Fibroblast of villous mesenchyme (primary cell): ENCODE measurements around the gene AIG1. TPM values are rescaled to one million over a fixed set of nuclear protein-coding genes. Genes with fewer than 3 reads are reported as not detected.

ENCODE experiments used
- DNase-seq: peaks from one replicate; pipeline ENCODE4 v3.0.0-alpha.2; 2010; ENCODE audit warnings: low read depth
- H3K4me3 ChIP-seq: 2 replicates; pipeline ENCODE4 v1.5.1; 2011; ENCODE audit warnings: low read depth, mild to moderate bottlenecking, low read length
- CTCF ChIP-seq: IDR thresholded peaks from 2 replicates; pipeline ENCODE4 v1.5.1; 2012; ENCODE audit warnings: low read depth, mild to moderate bottlenecking, low read length; ENCODE audit not compliant: insufficient read depth
- total RNA-seq: library from RNA; depleted of rRNA; stranded (reverse); fragments of >200 nt; gene quantifications from 2 replicates; pipeline ENCODE4 v1.2.3, GENCODE V29; 2012

The AIG1 gene
- total RNA-seq, 1 donor = 44.9 TPM

- no peak for TF ChIP-seq CTCF
Measured at GRCh38 chr6:143127941-143128680, 67.4 kb downstream of the AIG1 start.

GRCh38 chr6:143128681-143129015 lies 68.0 kb downstream of the AIG1 start:
- H3K4me3 ChIP-seq = no peak overlapping the region
- DNase-seq = no peak
- no peak for TF ChIP-seq CTCF

More at GRCh38 chr6:143127941-143128680, 67.4 kb downstream of the AIG1 start:
- H3K4me3 ChIP-seq = no peak overlapping the region
- DNase-seq = no peak

- no peak for DNase-seq
- no peak overlapping the region for H3K4me3 ChIP-seq
- TF ChIP-seq CTCF = no peak
Measured at GRCh38 chr6:143130928-143131327, 70.2 kb downstream of the AIG1 start.

GRCh38 chr6:143135325-143135724 lies 74.6 kb downstream of the AIG1 start:
- H3K4me3 ChIP-seq = no peak overlapping the region
- no peak for TF ChIP-seq CTCF
- DNase-seq = no peak

GRCh38 chr6:143135797-143136561 lies 75.3 kb downstream of the AIG1 start:
- no peak overlapping the region for H3K4me3 ChIP-seq
- no peak for DNase-seq
- no peak for TF ChIP-seq CTCF

- H3K4me3 ChIP-seq = no peak overlapping the region
- no peak for TF ChIP-seq CTCF
- no peak for DNase-seq
Measured at GRCh38 chr6:143136647-143137046, 76.0 kb downstream of the AIG1 start.
